GM06990 (cell line): ENCODE measurements around the gene CTF1.

Experiments used
- DNase-seq: peaks from one replicate; pipeline ENCODE4 v3.0.0-alpha.2; 2011; ENCODE audit not compliant: insufficient read length; ENCODE audit errors: extremely low read depth
- H3K27me3 ChIP-seq: replicated peaks from 2 replicates; pipeline ENCODE4 v1.6.0; 2011; ENCODE audit warnings: low read length; ENCODE audit not compliant: control insufficient read depth, insufficient read depth
- H3K36me3 ChIP-seq: 2 replicates; pipeline ENCODE4 v1.5.1; 2011; ENCODE audit warnings: low read length; ENCODE audit not compliant: control insufficient read depth, insufficient read depth
- H3K4me3 ChIP-seq: replicated peaks from 2 replicates; pipeline ENCODE4 v1.5.1; 2011; ENCODE audit warnings: low read depth, mild to moderate bottlenecking, control low read depth, low read length
- TF ChIP-seq, protein P1 (sequence below): IDR thresholded peaks from 2 replicates; pipeline ENCODE4 v1.5.1; 2011; ENCODE audit warnings: low read length, control low read depth, mild to moderate bottlenecking, inconsistent platforms; ENCODE audit not compliant: insufficient read depth, poor library complexity, severe bottlenecking

The CTF1 gene

DNA sequence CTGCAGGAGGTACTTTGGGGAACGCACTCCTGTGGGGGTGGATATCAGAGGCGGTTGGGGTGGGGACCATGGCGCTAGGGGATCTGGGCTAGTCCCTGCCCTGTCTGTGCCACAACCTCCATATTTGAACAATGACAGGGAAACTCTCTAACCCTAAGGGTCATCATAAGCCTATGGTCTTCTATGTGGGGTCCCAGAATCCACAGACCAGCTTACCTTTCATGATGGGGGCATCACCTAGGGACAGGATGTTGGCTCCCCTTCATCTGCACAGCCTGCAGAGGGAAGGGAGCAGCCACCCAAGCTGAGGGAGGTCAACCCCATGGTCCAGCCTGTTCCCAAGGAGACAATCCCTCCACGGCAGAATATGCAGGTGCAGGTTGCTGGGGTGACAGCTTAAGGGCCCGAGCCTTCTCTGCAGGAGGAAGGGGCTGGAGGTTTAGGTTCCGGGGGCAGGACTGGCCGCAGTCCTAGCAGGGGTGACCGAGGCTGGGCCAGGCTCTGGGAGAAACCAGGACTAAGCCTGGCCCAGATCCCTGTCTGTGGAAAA, 54.2 kb downstream of the CTF1 start:
- Histone ChIP-seq H3K27me3 (no peaks in the 10 kb centered on the region), H3K4me3 (peak overlapping the region; percentile 90), H3K36me3 (peaks cover 2% of the 10 kb centered on the region)
- TF ChIP-seq, protein P1, sequence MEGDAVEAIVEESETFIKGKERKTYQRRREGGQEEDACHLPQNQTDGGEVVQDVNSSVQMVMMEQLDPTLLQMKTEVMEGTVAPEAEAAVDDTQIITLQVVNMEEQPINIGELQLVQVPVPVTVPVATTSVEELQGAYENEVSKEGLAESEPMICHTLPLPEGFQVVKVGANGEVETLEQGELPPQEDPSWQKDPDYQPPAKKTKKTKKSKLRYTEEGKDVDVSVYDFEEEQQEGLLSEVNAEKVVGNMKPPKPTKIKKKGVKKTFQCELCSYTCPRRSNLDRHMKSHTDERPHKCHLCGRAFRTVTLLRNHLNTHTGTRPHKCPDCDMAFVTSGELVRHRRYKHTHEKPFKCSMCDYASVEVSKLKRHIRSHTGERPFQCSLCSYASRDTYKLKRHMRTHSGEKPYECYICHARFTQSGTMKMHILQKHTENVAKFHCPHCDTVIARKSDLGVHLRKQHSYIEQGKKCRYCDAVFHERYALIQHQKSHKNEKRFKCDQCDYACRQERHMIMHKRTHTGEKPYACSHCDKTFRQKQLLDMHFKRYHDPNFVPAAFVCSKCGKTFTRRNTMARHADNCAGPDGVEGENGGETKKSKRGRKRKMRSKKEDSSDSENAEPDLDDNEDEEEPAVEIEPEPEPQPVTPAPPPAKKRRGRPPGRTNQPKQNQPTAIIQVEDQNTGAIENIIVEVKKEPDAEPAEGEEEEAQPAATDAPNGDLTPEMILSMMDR, result no peak
- DNase-seq, result no peak

DNA sequence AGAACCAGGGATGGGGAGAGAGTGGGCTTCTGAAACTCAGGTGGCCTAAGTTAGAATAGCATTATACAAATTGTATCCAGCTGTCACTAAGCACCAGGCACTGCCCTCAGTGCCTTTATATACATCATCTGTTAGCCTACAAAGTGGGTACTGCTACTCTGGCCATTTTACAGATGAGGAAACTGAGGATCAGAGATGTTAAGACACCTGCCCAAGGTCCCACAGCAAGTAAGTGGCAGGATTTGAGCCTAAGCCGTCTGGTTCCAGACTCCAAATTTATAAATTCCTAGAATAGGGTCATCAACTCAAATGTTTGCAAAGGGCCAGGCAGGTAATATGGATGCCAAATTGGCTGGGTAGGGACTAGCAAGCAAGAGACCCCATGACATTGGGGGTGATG, 54.8 kb downstream of the CTF1 start:
- TF ChIP-seq, protein P1, result no peak
- Histone ChIP-seq H3K4me3 (no peak overlapping the region), H3K27me3 (no peaks in the 10 kb centered on the region), H3K36me3 (peaks cover 2% of the 10 kb centered on the region)
- no peak for DNase-seq

DNA sequence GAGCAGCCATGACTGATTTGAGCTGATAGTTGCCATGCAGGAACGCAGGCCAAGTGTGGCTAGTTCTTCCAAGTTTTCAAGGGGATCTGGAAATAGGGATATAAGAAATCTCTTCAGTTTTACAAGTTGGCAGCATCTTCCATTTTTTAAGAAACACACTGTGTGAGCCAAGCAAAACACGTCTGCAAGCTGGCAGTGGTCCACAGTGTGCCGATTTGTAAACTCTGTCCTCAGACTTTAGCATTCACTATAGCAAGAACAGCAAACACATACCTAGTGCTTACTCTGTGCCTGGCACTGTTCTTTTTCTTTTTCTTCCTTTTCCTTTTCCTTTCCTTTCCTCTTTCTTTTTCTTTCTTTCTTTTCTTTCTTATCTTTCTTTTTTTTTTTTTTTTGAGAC, 55.3 kb downstream of the CTF1 start:
- no peak for DNase-seq
- Histone ChIP-seq H3K4me3 (no peak overlapping the region), H3K27me3 (no peaks in the 10 kb centered on the region), H3K36me3 (peaks cover 2% of the 10 kb centered on the region)
- TF ChIP-seq, protein P1, result no peak

DNA sequence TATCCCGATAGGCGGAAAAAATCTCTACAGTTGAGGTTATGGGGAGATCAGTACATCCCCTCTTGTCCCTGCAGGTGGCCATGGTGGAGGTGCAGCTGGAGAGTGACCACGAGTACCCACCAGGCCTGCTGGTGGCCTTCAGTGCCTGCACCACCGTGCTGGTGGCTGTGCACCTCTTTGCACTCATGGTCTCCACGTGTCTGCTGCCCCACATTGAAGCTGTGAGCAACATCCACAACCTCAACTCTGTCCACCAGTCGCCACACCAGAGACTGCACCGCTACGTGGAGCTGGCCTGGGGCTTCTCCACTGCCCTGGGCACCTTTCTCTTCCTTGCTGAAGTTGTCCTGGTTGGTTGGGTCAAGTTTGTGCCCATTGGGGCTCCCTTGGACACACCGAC, 56.7 kb downstream of the CTF1 start:
- H3K36me3 ChIP-seq, result no peaks in the 10 kb centered on the region; the same call in 1 of the 2 replicates
- no peak overlapping the region for H3K4me3 ChIP-seq
- TF ChIP-seq, protein P1, result no peak
- no peak for DNase-seq
- no peaks in the 10 kb centered on the region for H3K27me3 ChIP-seq
